ENCODE measurements around the gene CFAP157. TPM values are rescaled to one million over a fixed set of nuclear protein-coding genes. Genes with fewer than 3 reads are reported as not detected.

The CFAP157 gene
- total RNA-seq, 2 experiments from 2014 or later: 0.10 TPM; not detected in 1

DNA sequence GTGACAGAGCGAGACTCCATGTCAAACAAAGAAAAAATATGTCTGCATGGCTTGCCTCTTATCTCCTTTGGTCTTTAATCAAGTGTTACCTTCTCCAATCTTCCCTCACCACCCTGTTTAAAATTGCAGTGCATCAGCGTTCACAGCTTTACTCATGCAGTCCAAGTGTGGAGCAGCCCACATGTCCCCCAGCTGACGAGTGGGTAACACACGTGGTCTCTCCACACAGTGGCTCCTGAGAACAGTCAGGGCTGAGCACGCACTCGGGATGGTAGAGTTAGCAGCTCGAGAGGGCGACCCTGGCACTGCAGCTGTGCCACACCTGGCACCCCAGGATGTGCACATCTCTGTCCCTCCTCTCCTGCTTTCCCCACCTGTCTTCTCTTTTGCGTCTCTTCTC, 25.9 kb upstream of the CFAP157 start:
- peaks cover 4% of the 10 kb centered on the region for H3K36me3 Mint-ChIP-seq
- no peaks in the 10 kb centered on the region for H3K9me3 Mint-ChIP-seq
- ChIA-PET POLR2A (no interaction called here), CTCF (no interaction called here)
- H3K27me3 Mint-ChIP-seq: no peaks in the 10 kb centered on the region
- DNase-seq: no peak
- H3K4me3 Mint-ChIP-seq: no peak overlapping the region
- no peak overlapping the region for H3K27ac Mint-ChIP-seq
- no peaks in the 10 kb centered on the region for H3K4me1 Mint-ChIP-seq (ENCODE audit: low read depth)
- intact Hi-C loops (cut with micrococcal nuclease): no loop called here

DNA sequence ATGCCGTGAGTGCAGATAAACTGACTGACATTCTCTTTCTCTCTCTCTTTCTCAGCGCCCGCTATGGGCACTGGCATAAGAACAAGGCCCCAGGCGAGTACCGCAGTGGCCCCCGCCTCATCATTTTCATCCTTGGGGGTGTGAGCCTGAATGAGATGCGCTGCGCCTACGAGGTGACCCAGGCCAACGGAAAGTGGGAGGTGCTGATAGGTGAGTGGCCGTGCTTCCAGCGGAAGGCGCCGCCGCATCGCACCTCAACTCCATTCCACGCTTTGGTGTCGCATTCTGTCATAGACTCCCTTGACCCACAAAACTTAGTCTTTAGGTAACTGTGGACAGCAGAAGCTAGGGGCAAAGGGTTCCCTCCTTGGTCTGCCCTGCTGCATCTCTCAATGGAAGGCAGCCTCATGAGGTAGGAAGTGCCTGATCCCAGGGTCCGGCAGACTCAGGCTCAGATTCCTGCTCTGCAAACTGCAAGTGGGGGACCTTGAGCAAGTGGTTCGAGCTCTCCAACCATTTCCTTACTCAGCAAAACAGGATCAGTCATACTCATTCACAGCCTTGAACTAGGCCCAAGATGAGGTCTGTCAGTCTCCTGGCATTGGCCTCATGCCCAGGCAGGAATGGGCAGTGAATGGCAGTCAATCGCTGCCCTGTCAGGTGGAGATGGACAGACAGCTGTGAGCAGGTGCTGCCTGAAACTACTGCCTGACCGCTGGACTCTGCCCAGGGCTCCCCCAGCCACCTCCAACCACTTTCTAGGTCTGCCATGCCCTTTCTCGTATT, 24.2 kb upstream of the CFAP157 start:
- H3K9me3 Mint-ChIP-seq: no peaks in the 10 kb centered on the region
- intact Hi-C loops (cut with micrococcal nuclease): no loop called here
- ChIA-PET POLR2A (no interaction called here), CTCF (interaction anchor here (1.2 kb wide), 1 partner anchor 187 kb away, joined by 3 read pairs; no protein-coding TSS in a partner anchor)
- H3K36me3 Mint-ChIP-seq: peaks cover 4% of the 10 kb centered on the region
- DNase-seq: no peak
- H3K4me3 Mint-ChIP-seq: no peak overlapping the region
- no peaks in the 10 kb centered on the region for H3K27me3 Mint-ChIP-seq
- no peak overlapping the region for H3K27ac Mint-ChIP-seq
- no peaks in the 10 kb centered on the region for H3K4me1 Mint-ChIP-seq (ENCODE audit: low read depth)

DNA sequence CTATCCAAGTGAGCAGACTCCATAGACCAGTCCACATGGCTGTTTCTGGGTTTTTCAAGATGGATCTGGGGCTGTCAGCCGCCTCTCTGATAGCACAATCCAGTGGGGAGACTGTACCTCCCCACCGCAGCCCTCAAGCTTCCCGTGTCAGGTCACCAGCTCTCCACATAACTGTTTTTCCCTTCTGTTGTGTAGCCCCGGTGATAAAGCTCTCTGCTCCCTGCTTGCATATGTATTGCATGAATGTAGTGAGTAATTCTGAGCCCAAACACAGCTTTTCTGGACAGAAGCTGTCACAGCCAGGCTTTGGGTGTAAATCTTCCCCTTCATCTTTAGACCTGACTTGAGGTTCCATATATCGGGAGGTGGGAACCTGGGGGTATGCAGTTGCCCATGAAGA, 23.1 kb upstream of the CFAP157 start:
- POLR2A ChIA-PET: no interaction called here
- H3K4me3 Mint-ChIP-seq: no peak overlapping the region
- no peaks in the 10 kb centered on the region for H3K27me3 Mint-ChIP-seq
- H3K9me3 Mint-ChIP-seq: no peaks in the 10 kb centered on the region
- H3K36me3 Mint-ChIP-seq: peaks cover 4% of the 10 kb centered on the region
- intact Hi-C loops (cut with micrococcal nuclease): no loop called here
- H3K4me1 Mint-ChIP-seq (ENCODE audit: low read depth): no peaks in the 10 kb centered on the region
- CTCF ChIA-PET: interaction anchor here (1.2 kb wide), 1 partner anchor 186 kb away, joined by 3 read pairs; no protein-coding TSS in a partner anchor
- DNase-seq: no peak
- H3K27ac Mint-ChIP-seq: no peak overlapping the region

DNA sequence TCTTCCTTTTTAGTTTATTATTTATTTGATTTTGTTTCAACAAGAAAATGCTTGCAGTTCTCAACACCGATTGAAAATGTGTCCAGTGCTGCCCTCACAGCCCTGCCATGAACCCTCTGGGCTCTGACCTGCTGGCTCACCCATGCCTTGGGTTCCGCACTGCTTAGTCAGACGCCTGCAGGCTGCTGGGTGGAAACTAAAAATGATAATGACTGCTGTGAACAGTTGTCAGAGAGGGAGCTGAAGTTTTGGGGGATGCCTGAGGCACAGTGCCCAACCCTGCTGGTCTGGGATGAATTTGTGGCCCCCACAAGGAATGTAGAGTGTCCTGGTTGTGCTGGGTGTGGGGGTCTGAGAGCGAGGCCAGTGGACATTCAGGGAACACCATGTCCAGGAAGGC, 22.2 kb upstream of the CFAP157 start:
- CTCF ChIA-PET: interaction anchor here (0.7 kb wide), 1 partner anchor 162 kb away, joined by 5 read pairs; no protein-coding TSS in a partner anchor

DNA sequence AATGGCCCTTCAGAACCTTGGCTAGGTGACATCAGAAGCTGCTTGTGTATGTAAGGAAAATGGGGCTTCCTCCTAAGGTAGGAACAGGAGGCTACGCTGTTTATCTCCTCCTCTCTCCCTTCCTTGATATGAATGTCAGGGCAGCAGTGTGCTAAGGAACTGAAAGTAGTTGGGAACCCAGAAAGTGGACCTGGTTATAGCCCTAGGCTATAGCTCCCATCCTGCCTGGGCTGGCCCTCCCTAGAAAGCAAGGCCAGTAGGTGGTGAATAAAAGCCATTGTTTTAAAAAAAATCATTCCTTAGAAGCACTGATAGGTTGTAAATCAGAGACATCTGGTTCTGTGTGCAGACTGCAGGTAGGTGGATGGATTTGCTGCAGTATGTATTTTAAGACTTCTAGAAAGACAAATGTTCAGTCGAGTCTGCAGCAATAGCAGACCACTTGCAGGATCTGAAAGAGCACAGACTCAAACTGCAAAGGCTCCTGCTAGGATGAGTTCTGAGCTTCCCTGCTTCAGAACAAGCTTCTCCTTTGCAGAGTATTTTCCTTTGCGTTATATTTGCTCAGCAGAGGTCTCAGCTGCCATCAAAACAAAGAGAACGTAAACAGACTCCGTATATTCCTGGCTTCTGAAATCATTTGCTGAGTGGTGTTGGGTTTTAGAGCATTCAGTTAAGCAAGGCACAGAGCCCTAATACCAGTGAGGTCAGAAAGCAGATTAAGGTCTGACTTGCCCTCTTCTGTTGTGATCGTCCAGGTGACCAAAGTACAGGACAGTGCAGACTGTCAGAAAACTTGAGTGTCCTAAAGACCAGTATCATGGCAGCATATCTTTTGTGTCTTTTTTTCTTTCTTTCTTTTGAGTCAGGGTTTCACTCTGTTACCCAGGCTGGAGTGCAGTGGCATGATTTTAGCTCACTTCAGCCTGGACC, 20.1 kb upstream of the CFAP157 start:
- CTCF ChIA-PET: interaction anchor here (1.5 kb wide), 1 partner anchor 17 kb away, joined by 4 read pairs; no protein-coding TSS in a partner anchor
- POLR2A ChIA-PET: no interaction called here
- Mint-ChIP-seq H3K4me1 (ENCODE audit: low read depth) (no peaks in the 10 kb centered on the region), H3K27me3 (no peaks in the 10 kb centered on the region), H3K4me3 (no peak overlapping the region), H3K9me3 (no peaks in the 10 kb centered on the region), H3K36me3 (no peaks in the 10 kb centered on the region), H3K27ac (no peak overlapping the region)
- no peak for DNase-seq
- intact Hi-C loops (cut with micrococcal nuclease): no loop called here

More for the DNA sequence above, 22.2 kb upstream of the CFAP157 start:
- intact Hi-C loops (cut with micrococcal nuclease): no loop called here
- H3K27me3 Mint-ChIP-seq: no peaks in the 10 kb centered on the region
- no peak for DNase-seq
- H3K4me3 Mint-ChIP-seq: no peak overlapping the region
- H3K9me3 Mint-ChIP-seq: no peaks in the 10 kb centered on the region
- H3K27ac Mint-ChIP-seq: no peak overlapping the region
- POLR2A ChIA-PET: no interaction called here
- peaks cover 4% of the 10 kb centered on the region for H3K36me3 Mint-ChIP-seq
- H3K4me1 Mint-ChIP-seq (ENCODE audit: low read depth): no peaks in the 10 kb centered on the region

DNA sequence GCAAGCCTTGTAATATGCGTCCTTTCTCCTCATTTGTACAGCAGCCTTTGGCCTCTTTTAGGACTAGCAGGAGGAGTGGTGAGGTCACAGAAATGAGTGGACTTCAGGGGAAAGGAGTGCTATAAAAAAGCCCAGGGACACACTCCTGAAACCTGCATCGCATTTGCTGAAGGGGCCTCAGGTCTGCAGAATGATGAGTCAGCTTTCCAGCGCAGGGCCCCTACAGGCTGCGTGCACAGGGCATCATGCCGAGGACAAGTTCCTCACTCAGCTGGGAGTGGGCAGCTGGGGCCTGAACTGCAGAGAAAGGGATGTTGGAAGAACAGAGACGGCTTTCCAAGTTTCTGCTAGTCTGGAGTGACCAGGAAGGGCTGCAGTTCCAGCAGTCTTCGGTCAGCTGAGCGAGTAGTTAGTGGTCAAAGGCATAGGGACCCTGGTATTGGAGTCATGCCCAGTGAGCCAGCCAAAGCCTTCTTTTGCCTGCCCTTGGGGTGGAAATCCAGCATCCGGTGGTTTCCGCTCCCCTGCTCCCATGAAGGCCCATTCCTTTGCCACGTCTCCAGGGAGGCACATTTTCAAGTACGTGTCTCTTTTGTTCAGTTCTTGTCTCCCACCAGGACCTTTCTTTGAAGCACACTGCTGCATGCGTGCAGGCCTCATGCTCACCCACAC, 17.3 kb upstream of the CFAP157 start:
- POLR2A ChIA-PET: no interaction called here
- no peak for DNase-seq
- Mint-ChIP-seq H3K4me1 (ENCODE audit: low read depth) (no peaks in the 10 kb centered on the region), H3K27ac (no peak overlapping the region), H3K4me3 (no peak overlapping the region), H3K27me3 (no peaks in the 10 kb centered on the region), H3K9me3 (no peaks in the 10 kb centered on the region), H3K36me3 (peaks cover 7% of the 10 kb centered on the region)
- CTCF ChIA-PET: no interaction called here
- intact Hi-C loops (cut with micrococcal nuclease): no loop called here

DNA sequence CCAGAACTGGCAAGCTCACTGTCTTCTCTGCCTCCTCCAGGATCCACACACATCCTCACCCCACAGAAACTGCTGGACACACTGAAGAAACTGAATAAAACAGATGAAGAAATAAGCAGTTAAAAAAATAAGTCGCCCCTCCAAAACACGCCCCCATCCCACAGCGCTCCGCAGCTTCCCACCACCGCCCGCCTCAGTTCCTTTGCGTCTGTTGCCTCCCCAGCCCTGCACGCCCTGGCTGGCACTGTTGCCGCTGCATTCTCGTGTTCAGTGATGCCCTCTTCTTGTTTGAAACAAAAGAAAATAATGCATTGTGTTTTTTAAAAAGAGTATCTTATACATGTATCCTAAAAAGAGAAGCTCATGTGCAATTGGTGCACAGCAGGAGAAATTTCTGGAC, 16.1 kb upstream of the CFAP157 start:
- DNase-seq: no peak

DNA sequence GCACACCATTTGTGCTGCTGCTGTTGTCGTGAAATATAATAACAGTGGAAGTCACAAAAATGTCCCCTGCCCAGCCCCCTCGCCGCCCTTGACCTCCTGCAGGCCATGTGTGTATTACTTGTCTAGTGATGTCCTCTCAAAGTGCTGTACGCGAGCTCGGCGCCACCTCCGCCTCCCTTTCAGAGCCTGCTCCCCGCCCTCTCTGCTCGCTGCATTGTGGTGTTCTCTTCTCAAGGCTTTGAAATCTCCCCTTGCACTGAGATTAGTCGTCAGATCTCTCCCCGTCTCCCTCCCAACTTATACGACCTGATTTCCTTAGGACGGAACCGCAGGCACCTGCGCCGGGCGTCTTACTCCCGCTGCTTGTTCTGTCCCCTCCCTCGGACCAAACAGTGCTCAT, 14.7 kb upstream of the CFAP157 start:
- POLR2A ChIA-PET: no interaction called here
- H3K4me3 Mint-ChIP-seq: no peak overlapping the region
- no peaks in the 10 kb centered on the region for H3K4me1 Mint-ChIP-seq (ENCODE audit: low read depth)
- intact Hi-C loops (cut with micrococcal nuclease): no loop called here
- H3K27me3 Mint-ChIP-seq: no peaks in the 10 kb centered on the region
- H3K9me3 Mint-ChIP-seq: no peaks in the 10 kb centered on the region
- H3K27ac Mint-ChIP-seq: no peak overlapping the region
- no peak for DNase-seq
- peaks cover 7% of the 10 kb centered on the region for H3K36me3 Mint-ChIP-seq
- CTCF ChIA-PET: no interaction called here

More for the DNA sequence above, 16.1 kb upstream of the CFAP157 start:
- Mint-ChIP-seq H3K4me1 (ENCODE audit: low read depth) (no peaks in the 10 kb centered on the region), H3K9me3 (no peaks in the 10 kb centered on the region), H3K27ac (no peak overlapping the region), H3K4me3 (no peak overlapping the region), H3K36me3 (peaks cover 7% of the 10 kb centered on the region), H3K27me3 (no peaks in the 10 kb centered on the region)
- ChIA-PET POLR2A (no interaction called here), CTCF (interaction anchor here (1.6 kb wide), 1 partner anchor 179 kb away, joined by 4 read pairs; no protein-coding TSS in a partner anchor)
- intact Hi-C loops (cut with micrococcal nuclease): no loop called here

DNA sequence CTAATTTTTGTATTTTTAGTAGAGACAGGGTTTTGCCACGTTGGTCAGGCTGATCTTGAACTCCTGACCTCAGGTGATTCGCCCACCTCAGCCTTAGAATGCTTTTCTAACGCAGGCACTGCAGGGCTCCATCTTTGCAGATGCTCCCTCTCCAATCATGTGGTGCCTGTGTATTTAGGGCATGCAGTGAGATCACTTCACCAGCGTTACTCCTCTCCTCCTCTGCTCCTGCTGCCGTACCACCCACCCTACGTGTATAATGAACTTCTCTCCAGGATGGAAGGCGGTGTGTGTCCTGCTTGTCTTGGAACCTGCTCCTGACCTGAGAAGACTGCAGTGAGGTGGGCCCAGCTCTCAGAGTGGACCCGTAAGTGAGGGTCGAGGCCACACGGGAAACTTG, 13.6 kb upstream of the CFAP157 start:
- Mint-ChIP-seq H3K4me1 (ENCODE audit: low read depth) (no peaks in the 10 kb centered on the region), H3K27me3 (no peaks in the 10 kb centered on the region), H3K36me3 (peaks cover 7% of the 10 kb centered on the region), H3K27ac (no peak overlapping the region), H3K9me3 (no peaks in the 10 kb centered on the region), H3K4me3 (no peak overlapping the region)
- POLR2A ChIA-PET: no interaction called here
- CTCF ChIA-PET: no interaction called here
- DNase-seq: no peak
- intact Hi-C loops (cut with micrococcal nuclease): no loop called here

DNA sequence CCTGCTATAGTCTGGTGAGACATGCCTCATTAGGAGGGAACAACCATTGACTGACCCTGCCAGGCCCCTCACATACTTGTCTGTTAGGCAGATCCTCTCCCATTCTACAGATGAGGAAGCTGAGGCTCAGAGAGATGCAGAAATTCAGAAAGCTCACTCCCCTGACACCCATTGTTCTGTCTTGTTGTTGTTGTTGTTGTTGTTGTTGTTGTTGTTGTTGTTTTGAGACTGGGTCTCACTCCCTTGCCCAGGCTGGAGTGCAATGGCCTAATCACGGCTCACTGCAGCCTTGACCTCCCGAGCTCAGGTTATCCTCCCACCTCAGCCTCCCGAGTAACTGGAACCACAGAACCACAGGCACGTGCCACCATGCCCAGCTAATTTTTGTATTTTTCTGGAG, 13.1 kb upstream of the CFAP157 start:
- no peaks in the 10 kb centered on the region for H3K4me1 Mint-ChIP-seq (ENCODE audit: low read depth)
- H3K27ac Mint-ChIP-seq: no peak overlapping the region
- POLR2A ChIA-PET: no interaction called here
- intact Hi-C loops (cut with micrococcal nuclease): no loop called here
- CTCF ChIA-PET: interaction anchor here (1.6 kb wide), 1 partner anchor 41 kb away, joined by 7 read pairs; the partner anchor contains the start of gene TOR2A
- H3K9me3 Mint-ChIP-seq: no peaks in the 10 kb centered on the region
- H3K4me3 Mint-ChIP-seq: no peak overlapping the region
- DNase-seq: no peak
- H3K27me3 Mint-ChIP-seq: no peaks in the 10 kb centered on the region
- peaks cover 7% of the 10 kb centered on the region for H3K36me3 Mint-ChIP-seq

DNA sequence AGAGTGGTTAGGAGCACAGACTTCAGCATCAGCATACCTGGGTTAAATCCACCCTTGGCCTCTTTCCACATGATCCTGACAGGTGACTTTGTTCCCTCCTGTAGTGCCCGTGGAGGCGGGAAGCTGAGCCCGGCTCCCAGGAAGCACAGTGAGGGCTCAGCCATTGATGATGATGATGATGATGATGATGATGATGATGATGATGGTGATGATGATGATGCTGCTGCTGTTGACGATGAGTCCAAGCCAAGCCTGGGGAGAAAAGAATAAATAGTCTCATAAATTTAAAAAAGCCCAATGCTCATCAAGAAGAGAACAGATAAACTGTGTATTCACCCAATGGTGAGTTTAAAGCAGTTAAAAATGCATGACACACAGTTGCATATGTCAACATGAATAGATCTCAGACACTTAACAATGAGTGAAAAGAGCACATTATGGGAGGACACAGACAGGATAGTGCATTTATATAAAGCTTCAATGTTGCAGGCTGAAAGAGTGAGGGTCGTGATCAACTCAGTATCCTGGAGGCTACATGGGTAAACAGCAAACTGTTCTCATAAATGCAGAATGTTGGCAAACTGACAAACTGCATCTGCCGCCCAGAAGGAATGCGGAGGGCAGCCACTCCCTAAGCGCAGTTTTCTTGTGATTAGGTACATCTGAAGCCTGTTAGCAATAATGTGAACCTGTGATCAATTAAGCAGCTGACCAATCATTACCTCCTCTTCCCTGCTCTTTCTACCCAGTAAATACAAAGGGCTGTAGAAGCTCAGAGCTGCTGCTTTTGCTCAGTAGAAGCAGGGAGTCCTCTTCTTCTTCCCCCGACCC, 11.7 kb upstream of the CFAP157 start:
- Mint-ChIP-seq H3K9me3 (no peaks in the 10 kb centered on the region), H3K27ac (no peak overlapping the region), H3K4me3 (no peak overlapping the region), H3K4me1 (ENCODE audit: low read depth) (peaks cover 12% of the 10 kb centered on the region), H3K36me3 (peaks cover 7% of the 10 kb centered on the region), H3K27me3 (no peaks in the 10 kb centered on the region)
- ChIA-PET CTCF (interaction anchor here (1.6 kb wide), 1 partner anchor 40 kb away, joined by 7 read pairs; the partner anchor contains the start of gene TOR2A), POLR2A (no interaction called here)
- DNase-seq: no peak
- intact Hi-C loops (cut with micrococcal nuclease): no loop called here

Data from activated CD4-positive, alpha-beta memory T cell treated with anti-CD3 and anti-CD28 coated beads for 36 hours (primary cell).